Stimulated activated effector memory CD8-positive, alpha-beta T cell treated with anti-CD3 and anti-CD28 coated beads, Interleukin-12 subunit alpha, Interleukin-12 subunit beta, amount 100 ng/mL, for 72 hours (primary cell): ENCODE results near the gene CCDC68.
"Not testable (repeated sequence)": the region's sequence is repeated elsewhere in the genome, so short reads cannot be mapped to it uniquely, and the experiment has no call there.

ENCODE experiments used
- ATAC-seq: fragments of 150-1000 bp; cut with Tn5 transposase; 2 replicates; pipeline ENCODE4 v1.10.0; 2021
- DNase-seq, 2 donors: peaks; one replicate each; pipeline ENCODE4 v3.0.0; 2021 to 2022; ENCODE audit warnings: low spot score in 2 of 2
- H3K27ac Mint-ChIP-seq: one replicate; pipeline ENCODE4 v1.8.0; 2022; ENCODE audit warnings: mild to moderate bottlenecking, mixed read lengths
- H3K36me3 Mint-ChIP-seq: one replicate; pipeline ENCODE4 v1.8.0; 2022; ENCODE audit warnings: mild to moderate bottlenecking, mixed read lengths
- H3K4me1 Mint-ChIP-seq: one replicate; pipeline ENCODE4 v1.8.0; 2022; ENCODE audit warnings: mixed read lengths
- H3K4me3 Mint-ChIP-seq: one replicate; pipeline ENCODE4 v1.8.0; 2022; ENCODE audit warnings: mild to moderate bottlenecking, mixed read lengths
- H3K9me3 Mint-ChIP-seq: one replicate; pipeline ENCODE4 v1.8.0; 2022; ENCODE audit warnings: mixed read lengths

The CCDC68 gene

GRCh38 chr18:54878659-54879358 is 80.5 kb downstream of the CCDC68 start:
- no peaks in the 10 kb centered on the region for H3K36me3 Mint-ChIP-seq
- H3K4me1 Mint-ChIP-seq: no peaks in the 10 kb centered on the region
- ATAC-seq (no peak), DNase-seq (no peak)
- no peak overlapping the region for H3K4me3 Mint-ChIP-seq
- no peaks in the 10 kb centered on the region for H3K9me3 Mint-ChIP-seq
- H3K27ac Mint-ChIP-seq: no peak overlapping the region

GRCh38 chr18:54878159-54878622 is 81.1 kb downstream of the CCDC68 start:
- DNase-seq (no peak), ATAC-seq (no peak)
- no peaks in the 10 kb centered on the region for H3K9me3 Mint-ChIP-seq
- peaks cover 2% of the 10 kb centered on the region for H3K4me1 Mint-ChIP-seq
- no peaks in the 10 kb centered on the region for H3K36me3 Mint-ChIP-seq
- no peak overlapping the region for H3K4me3 Mint-ChIP-seq
- no peak overlapping the region for H3K27ac Mint-ChIP-seq

- Mint-ChIP-seq H3K4me1 (peaks cover 5% of the 10 kb centered on the region), H3K4me3 (no peak overlapping the region), H3K27ac (no peak overlapping the region), H3K36me3 (no peaks in the 10 kb centered on the region), H3K9me3 (no peaks in the 10 kb centered on the region)
- no peak for DNase-seq
- no peak for ATAC-seq
These were observed 82.2 kb downstream of the CCDC68 start for GRCh38 chr18:54877076-54877475.

GRCh38 chr18:54875063-54875462 is 84.2 kb downstream of the CCDC68 start:
- ATAC-seq (no peak), DNase-seq (no peak)
- no peak overlapping the region for H3K4me3 Mint-ChIP-seq
- no peaks in the 10 kb centered on the region for H3K36me3 Mint-ChIP-seq
- H3K4me1 Mint-ChIP-seq: peaks cover 5% of the 10 kb centered on the region
- no peaks in the 10 kb centered on the region for H3K9me3 Mint-ChIP-seq
- no peak overlapping the region for H3K27ac Mint-ChIP-seq

- peaks cover 5% of the 10 kb centered on the region for H3K4me1 Mint-ChIP-seq
- DNase-seq (no peak), ATAC-seq (no peak)
- no peaks in the 10 kb centered on the region for H3K9me3 Mint-ChIP-seq
- no peak overlapping the region for H3K4me3 Mint-ChIP-seq
- no peaks in the 10 kb centered on the region for H3K36me3 Mint-ChIP-seq
- H3K27ac Mint-ChIP-seq: no peak overlapping the region
These were observed 85.4 kb downstream of the CCDC68 start for GRCh38 chr18:54873884-54874255.

GRCh38 chr18:54872681-54873080 is 86.6 kb downstream of the CCDC68 start:
- Mint-ChIP-seq H3K9me3 (no peaks in the 10 kb centered on the region), H3K4me3 (no peak overlapping the region), H3K36me3 (no peaks in the 10 kb centered on the region), H3K4me1 (peaks cover 5% of the 10 kb centered on the region), H3K27ac (no peak overlapping the region)
- ATAC-seq (no peak), DNase-seq (no peak)

- Mint-ChIP-seq H3K9me3 (no peaks in the 10 kb centered on the region), H3K27ac (no peak overlapping the region), H3K4me3 (no peak overlapping the region), H3K4me1 (peaks cover 5% of the 10 kb centered on the region), H3K36me3 (no peaks in the 10 kb centered on the region)
- ATAC-seq (no peak), DNase-seq (no peak)
These were observed 88.0 kb downstream of the CCDC68 start for GRCh38 chr18:54871231-54871630.

GRCh38 chr18:54867131-54867530 is 92.1 kb downstream of the CCDC68 start:
- Mint-ChIP-seq H3K27ac (no peak overlapping the region), H3K4me3 (no peak overlapping the region), H3K36me3 (no peaks in the 10 kb centered on the region), H3K9me3 (no peaks in the 10 kb centered on the region), H3K4me1 (no peaks in the 10 kb centered on the region)
- no peak for ATAC-seq
- no peak for DNase-seq

GRCh38 chr18:54860941-54861340 is 98.3 kb downstream of the CCDC68 start:
- Mint-ChIP-seq H3K27ac (no peak overlapping the region), H3K4me1 (no peaks in the 10 kb centered on the region), H3K9me3 (no peaks in the 10 kb centered on the region), H3K4me3 (no peak overlapping the region), H3K36me3 (no peaks in the 10 kb centered on the region)
- DNase-seq (no peak), ATAC-seq (no peak)

- no peaks in the 10 kb centered on the region for H3K4me1 Mint-ChIP-seq
- DNase-seq (no peak), ATAC-seq (no peak)
- H3K36me3 Mint-ChIP-seq: no peaks in the 10 kb centered on the region
- no peaks in the 10 kb centered on the region for H3K9me3 Mint-ChIP-seq
- H3K4me3 Mint-ChIP-seq: no peak overlapping the region
- no peak overlapping the region for H3K27ac Mint-ChIP-seq
These were observed 99.4 kb downstream of the CCDC68 start for GRCh38 chr18:54859667-54860421.

GRCh38 chr18:54857499-54857898 is 101.8 kb downstream of the CCDC68 start:
- no peaks in the 10 kb centered on the region for H3K9me3 Mint-ChIP-seq

GRCh38 chr18:54856105-54856646 is 103.1 kb downstream of the CCDC68 start:
- H3K36me3 Mint-ChIP-seq: no peaks in the 10 kb centered on the region
- H3K9me3 Mint-ChIP-seq: no peaks in the 10 kb centered on the region
- DNase-seq: no peak

More at GRCh38 chr18:54857499-54857898, 101.8 kb downstream of the CCDC68 start:
- no peak for DNase-seq
- Mint-ChIP-seq H3K4me1 (peaks cover 7% of the 10 kb centered on the region), H3K27ac (no peak overlapping the region), H3K36me3 (no peaks in the 10 kb centered on the region), H3K4me3 (no peak overlapping the region)
- no peak for ATAC-seq

GRCh38 chr18:54855050-54855449 is 104.2 kb downstream of the CCDC68 start:
- H3K36me3 Mint-ChIP-seq, ATAC-seq, H3K4me1 Mint-ChIP-seq, H3K27ac Mint-ChIP-seq, DNase-seq, H3K9me3 Mint-ChIP-seq, H3K4me3 Mint-ChIP-seq: not testable (repeated sequence)

More at GRCh38 chr18:54856105-54856646, 103.1 kb downstream of the CCDC68 start:
- ATAC-seq: no peak
- H3K4me3 Mint-ChIP-seq: no peak overlapping the region
- no peak overlapping the region for H3K27ac Mint-ChIP-seq
- peaks cover 8% of the 10 kb centered on the region for H3K4me1 Mint-ChIP-seq

- ATAC-seq: peak; percentile 69
- Mint-ChIP-seq H3K9me3 (no peaks in the 10 kb centered on the region), H3K4me3 (peak overlapping the region; percentile 35), H3K27ac (no peak overlapping the region), H3K36me3 (no peaks in the 10 kb centered on the region), H3K4me1 (peaks cover 8% of the 10 kb centered on the region)
- no peak for DNase-seq
These were observed 106.2 kb downstream of the CCDC68 start for GRCh38 chr18:54852780-54853675.
